HEK293T (cell line): ENCODE measurements around the gene GNA15.

ENCODE experiments used
- CTCF ChIA-PET: fragments of 350-600 bp; formaldehyde crosslinking; extraction: SDS; loops from one replicate; lab custom pipeline; 2021; ENCODE audit warnings: antibody characterized with exemption, inconsistent platforms; lab: Yijun Ruan, JAX
- POLR2A ChIA-PET: fragments of 350-600 bp; formaldehyde crosslinking; extraction: SDS; loops from one replicate; lab custom pipeline; 2020; ENCODE audit warnings: antibody characterized with exemption, inconsistent platforms; lab: Yijun Ruan, JAX
- DNase-seq: peaks from one replicate; pipeline ENCODE4 v3.0.0; 2012; ENCODE audit warnings: mixed read lengths; ENCODE audit errors: extremely low spot score
- ARNT ChIP-seq: fragments of 450-650 bp; IDR thresholded peaks from 2 replicates; pipeline ENCODE4 v1.6.1; 2017; ENCODE audit warnings: mild to moderate bottlenecking
- BHLHE40 ChIP-seq: fragments of 450-650 bp; IDR thresholded peaks from 2 replicates; pipeline ENCODE4 v1.6.1; 2016; ENCODE audit warnings: mild to moderate bottlenecking, moderate library complexity, borderline replicate concordance
- CTBP1 ChIP-seq: fragments of 450-650 bp; IDR thresholded peaks from 2 replicates; pipeline ENCODE4 v1.6.1; 2016; ENCODE audit warnings: borderline replicate concordance
- ELF4 ChIP-seq: fragments of 450-650 bp; IDR thresholded peaks from 2 replicates; pipeline ENCODE4 v1.6.1; 2017; ENCODE audit warnings: antibody characterized with exemption
- FOXA1 ChIP-seq: fragments of 450-650 bp; IDR thresholded peaks from 2 replicates; pipeline ENCODE4 v1.6.1; 2016; ENCODE audit warnings: mild to moderate bottlenecking
- FOXK2 ChIP-seq: fragments of 450-650 bp; IDR thresholded peaks from 2 replicates; pipeline ENCODE4 v1.6.1; 2016; ENCODE audit warnings: mild to moderate bottlenecking
- FOXM1 ChIP-seq: fragments of 450-650 bp; IDR thresholded peaks from 2 replicates; pipeline ENCODE4 v1.6.1; 2017; ENCODE audit warnings: mild to moderate bottlenecking, borderline replicate concordance
- HDGF ChIP-seq: fragments of 450-650 bp; IDR thresholded peaks from 2 replicates; pipeline ENCODE4 v1.6.1; 2017; ENCODE audit warnings: antibody characterized with exemption, borderline replicate concordance
- L3MBTL2 ChIP-seq: fragments of 450-650 bp; conservative IDR thresholded peaks from 2 replicates; pipeline ENCODE4 v1.6.1; 2016; ENCODE audit warnings: mild to moderate bottlenecking
- LEF1 ChIP-seq: fragments of 450-650 bp; IDR thresholded peaks from 2 replicates; pipeline ENCODE4 v1.6.1; 2017; ENCODE audit warnings: mild to moderate bottlenecking, borderline replicate concordance
- NFRKB ChIP-seq: fragments of 450-650 bp; IDR thresholded peaks from 2 replicates; pipeline ENCODE4 v1.6.1; 2016; ENCODE audit warnings: mild to moderate bottlenecking, moderate library complexity
- SP1 ChIP-seq: fragments of 450-650 bp; IDR thresholded peaks from 2 replicates; pipeline ENCODE4 v1.6.1; 2017
- SUZ12 ChIP-seq: fragments of 450-650 bp; IDR thresholded peaks from 2 replicates; pipeline ENCODE4 v1.6.1; 2016; ENCODE audit warnings: mild to moderate bottlenecking
- TARDBP ChIP-seq: fragments of 450-650 bp; IDR thresholded peaks from 2 replicates; pipeline ENCODE4 v1.6.1; 2016
- ZNF384 ChIP-seq: fragments of 450-650 bp; IDR thresholded peaks from 2 replicates; pipeline ENCODE4 v1.6.1; 2016
- TF ChIP-seq, protein P1 (sequence below): fragments of 450-650 bp; IDR thresholded peaks from 2 replicates; pipeline ENCODE4 v1.6.1; 2016

The GNA15 gene

GRCh38 chr19:3123088-3123721 is 12.6 kb upstream of the GNA15 start:
- ChIA-PET CTCF (no interaction called here), POLR2A (no interaction called here)
- DNase-seq = no peak
- no peak for TF ChIP-seq SP1
- TF ChIP-seq ELF4 = no peak
- no peak for TF ChIP-seq ARNT
- no peak for TF ChIP-seq FOXA1
- TF ChIP-seq, protein P1, sequence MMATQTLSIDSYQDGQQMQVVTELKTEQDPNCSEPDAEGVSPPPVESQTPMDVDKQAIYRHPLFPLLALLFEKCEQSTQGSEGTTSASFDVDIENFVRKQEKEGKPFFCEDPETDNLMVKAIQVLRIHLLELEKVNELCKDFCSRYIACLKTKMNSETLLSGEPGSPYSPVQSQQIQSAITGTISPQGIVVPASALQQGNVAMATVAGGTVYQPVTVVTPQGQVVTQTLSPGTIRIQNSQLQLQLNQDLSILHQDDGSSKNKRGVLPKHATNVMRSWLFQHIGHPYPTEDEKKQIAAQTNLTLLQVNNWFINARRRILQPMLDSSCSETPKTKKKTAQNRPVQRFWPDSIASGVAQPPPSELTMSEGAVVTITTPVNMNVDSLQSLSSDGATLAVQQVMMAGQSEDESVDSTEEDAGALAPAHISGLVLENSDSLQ = no peak
- no peak for TF ChIP-seq LEF1
- TF ChIP-seq NFRKB = no peak
- TF ChIP-seq L3MBTL2 = no peak
- TF ChIP-seq BHLHE40 = no peak
- no peak for TF ChIP-seq CTBP1
- TF ChIP-seq SUZ12 = no peak
- no peak for TF ChIP-seq ZNF384
- no peak for TF ChIP-seq TARDBP
- no peak for TF ChIP-seq FOXM1
- no peak for TF ChIP-seq FOXK2
- TF ChIP-seq HDGF = no peak

GRCh38 chr19:3123956-3124355 is 11.9 kb upstream of the GNA15 start:
- ChIA-PET CTCF (no interaction called here), POLR2A (no interaction called here)
- no peak for DNase-seq
- no peak for TF ChIP-seq FOXK2

DNA sequence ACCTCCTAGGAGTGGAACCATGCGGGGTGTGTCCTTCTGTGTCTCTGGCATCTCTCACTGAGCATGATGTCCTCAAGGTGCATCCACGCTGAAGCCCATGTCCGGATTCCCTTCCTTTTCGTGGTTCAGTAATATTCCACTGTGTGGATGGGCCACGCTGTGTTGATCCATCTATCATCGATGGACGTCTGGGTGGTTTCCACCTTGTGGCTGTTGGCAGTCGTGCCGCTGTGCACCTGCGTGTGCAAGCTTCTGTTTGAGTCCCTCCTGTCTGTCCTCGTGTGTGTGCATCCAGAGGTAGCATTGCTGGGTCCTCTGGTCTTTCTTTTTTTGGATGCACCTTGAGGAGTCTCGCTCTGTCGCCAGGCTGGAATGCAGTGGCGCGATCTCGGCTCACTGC is 11.2 kb upstream of the GNA15 start:
- TF ChIP-seq L3MBTL2 (no peak), FOXK2 (no peak), SUZ12 (no peak)
- ChIA-PET CTCF (no interaction called here), POLR2A (no interaction called here)
- no peak for DNase-seq

DNA sequence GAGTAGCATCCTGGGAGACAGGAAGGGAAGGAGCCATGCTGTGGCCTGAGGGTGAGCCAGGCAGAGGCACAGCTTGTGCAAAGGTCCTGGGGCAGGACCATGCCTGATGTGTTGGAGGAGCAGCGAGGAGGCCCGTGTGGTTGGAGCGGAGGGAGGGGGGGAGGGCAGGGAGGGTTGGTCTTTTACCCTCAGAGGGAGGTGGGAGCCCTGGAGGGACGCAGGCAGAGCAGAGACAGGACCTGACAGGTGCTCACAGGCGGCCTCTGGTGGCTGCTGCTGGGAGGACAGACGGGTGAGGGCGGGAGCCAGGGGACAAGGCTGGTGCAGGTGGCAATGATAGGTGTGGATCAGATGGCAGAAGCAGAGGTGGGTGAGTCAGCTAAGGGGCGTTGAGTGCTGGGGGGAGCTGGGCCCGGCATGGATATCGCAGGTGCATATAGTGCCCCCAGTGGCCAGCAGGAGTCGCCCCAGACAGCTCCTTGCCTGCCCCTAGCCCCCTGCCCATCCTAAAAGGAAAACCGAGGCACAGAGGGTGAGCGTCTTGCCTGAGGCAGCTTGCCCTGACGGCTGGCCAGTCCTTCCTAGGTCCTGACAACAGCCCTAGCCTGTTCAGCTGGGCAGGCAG is 9.8 kb upstream of the GNA15 start:
- ChIA-PET CTCF (interaction anchor here (0.5 to 1.4 kb wide), 5 partner anchors 8 to 1316 kb away, joined by 3 to 5 read pairs (median 5); no protein-coding TSS in a partner anchor), POLR2A (no interaction called here)
- peak; percentile 79 for DNase-seq
- TF ChIP-seq ELF4 (no peak), TARDBP (no peak), FOXK2 (no peak), L3MBTL2 (no peak), HDGF (no peak), SUZ12 (no peak), BHLHE40 (no peak), ARNT (no peak), SP1 (no peak), FOXA1 (no peak), CTBP1 (no peak), NFRKB (no peak), ZNF384 (no peak), FOXM1 (no peak), LEF1 (no peak)
- TF ChIP-seq, protein P1 = no peak; the same call in 1 of the 2 replicates

DNA sequence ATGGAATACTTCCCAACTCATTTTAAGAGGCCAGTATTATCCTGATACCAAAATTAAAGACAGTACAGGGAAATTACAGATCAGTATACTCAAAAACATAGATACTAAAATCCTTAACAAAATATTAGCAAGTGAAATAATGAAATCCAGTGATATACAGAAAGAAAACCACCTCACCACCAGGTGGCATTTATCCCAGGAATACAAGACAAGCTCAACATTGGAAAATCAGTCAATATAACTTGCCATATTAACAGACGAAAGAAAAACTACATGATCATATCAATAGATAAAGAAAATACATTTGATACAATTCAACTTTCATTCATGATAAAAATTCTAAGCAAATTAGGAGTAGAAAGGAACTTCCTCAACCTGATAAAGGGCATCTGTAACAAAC is 6.7 kb upstream of the GNA15 start:
- ChIA-PET CTCF (interaction anchor here (0.7 to 1.6 kb wide), 8 partner anchors 9 to 178 kb away, joined by 3 to 9 read pairs (median 4); no protein-coding TSS in a partner anchor), POLR2A (interaction anchor here (1.0 kb wide), 1 partner anchor 179 kb away, joined by 4 read pairs; no protein-coding TSS in a partner anchor)
- DNase-seq = no peak
- no peak for TF ChIP-seq L3MBTL2
- no peak for TF ChIP-seq CTBP1

- ChIA-PET CTCF (interaction anchor here (1.5 kb wide), 1 partner anchor 33 kb away, joined by 5 read pairs; no protein-coding TSS in a partner anchor), POLR2A (interaction anchor here (1.3 kb wide), 1 partner anchor 181 kb away, joined by 3 read pairs; no protein-coding TSS in a partner anchor)
- TF ChIP-seq ELF4 (no peak), ZNF384 (peak; percentile 52; the same call in 1 of the 2 replicates)
- DNase-seq = no peak
Observed at GRCh38 chr19:3131168-3131567, 4.7 kb upstream of the GNA15 start.

DNA sequence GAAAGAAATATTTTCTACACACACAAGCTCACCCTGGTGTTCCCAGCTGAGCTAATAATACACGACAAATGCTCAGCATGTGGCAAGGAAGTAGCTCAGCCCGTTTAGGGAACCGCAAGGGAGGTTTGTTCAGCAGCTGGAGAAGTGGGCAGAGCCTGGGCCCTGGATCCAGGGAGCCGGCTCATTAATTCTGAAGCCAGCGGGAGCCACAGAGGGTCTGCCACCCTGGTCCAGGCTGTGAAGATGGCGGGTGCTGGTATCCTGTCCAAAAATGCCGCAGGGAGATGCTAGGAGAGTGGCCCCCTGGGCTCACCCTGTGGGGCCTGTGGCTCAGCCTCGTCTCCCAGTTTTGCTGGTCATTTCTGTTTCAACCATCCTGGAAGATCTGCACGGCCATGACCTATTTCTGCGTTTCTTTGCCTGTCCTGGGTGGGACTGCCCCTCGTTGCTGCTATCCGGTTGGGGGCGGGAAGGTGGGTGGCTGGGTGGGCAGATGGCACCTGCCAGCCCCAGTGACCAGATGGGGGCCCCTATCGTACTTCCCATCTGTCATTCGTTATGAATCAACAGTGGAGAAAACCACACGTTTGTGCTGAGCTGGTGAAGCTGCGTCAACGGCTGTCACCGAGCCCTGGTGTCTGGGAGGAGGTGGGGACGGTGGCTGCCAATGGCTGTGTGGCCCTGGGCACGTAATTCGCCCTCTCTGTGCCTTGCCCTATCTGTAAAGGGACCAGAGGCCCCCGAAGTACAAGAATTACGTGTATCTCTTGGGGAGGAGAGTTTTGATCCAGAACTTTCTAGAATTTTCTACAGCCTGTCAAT is 2.7 kb upstream of the GNA15 start:
- POLR2A ChIA-PET = no interaction called here
- TF ChIP-seq CTBP1 (no peak), BHLHE40 (no peak), HDGF (no peak), ELF4 (no peak), ARNT (no peak), LEF1 (no peak), SUZ12 (no peak), TARDBP (no peak), NFRKB (no peak), ZNF384 (no peak), FOXA1 (no peak), FOXM1 (no peak), FOXK2 (no peak), SP1 (no peak), L3MBTL2 (no peak)
- TF ChIP-seq, protein P1 = no peak
- CTCF ChIA-PET = no interaction called here
- no peak for DNase-seq
